ENCODE measurements around the gene FBLN2.
"Not testable (repeated sequence)": the region's sequence is repeated elsewhere in the genome, so short reads cannot be mapped to it uniquely, and the experiment has no call there.

The FBLN2 gene

GRCh38 chr3:13548696-13549622, at the start of gene FBLN2:
FBLN2 (plus strand) TSS chr3:13549125; CDS start chr3:13570356, 21,231 bp downstream.
- peak; percentile 64 for DNase-seq (ENCODE audit: low spot score)
- ChIA-PET POLR2A (ENCODE audit: low non-redundant PET) (interaction anchor here (0.6 to 1.1 kb wide), 2 partner anchors 41 to 269 kb away, joined by 3 read pairs; no protein-coding TSS in a partner anchor), CTCF (no interaction called here)
- peak within 1 kb of the TSS; percentile 79 for H3K27ac ChIP-seq
- TF ChIP-seq CTCF (conservative IDR thresholded peaks at IDR 0.05; ENCODE audit: low read depth) = no peak

- POLR2A ChIA-PET (ENCODE audit: low non-redundant PET); DNase-seq (ENCODE audit: low spot score): not testable (repeated sequence)
- H3K27ac ChIP-seq = peak overlapping the region; percentile 91
- CTCF ChIA-PET = interaction anchor here (2.9 kb wide), 1 partner anchor 149 kb away, joined by 10 read pairs; no protein-coding TSS in a partner anchor
Measured at GRCh38 chr3:13499246-13499645, 49.7 kb upstream of the FBLN2 start.

- ChIA-PET POLR2A (ENCODE audit: low non-redundant PET) (no interaction called here), CTCF (interaction anchor here (0.6 to 1.0 kb wide), 4 partner anchors 121 to 622 kb away, joined by 3 read pairs; no protein-coding TSS in a partner anchor)
- no peak for DNase-seq (ENCODE audit: low spot score)
Measured at GRCh38 chr3:13500133-13500885, 48.6 kb upstream of the FBLN2 start.

GRCh38 chr3:13501056-13501455, 47.9 kb upstream of the FBLN2 start:
- H3K27ac ChIP-seq = peak overlapping the region; percentile 91
- DNase-seq (ENCODE audit: low spot score) = no peak
- POLR2A ChIA-PET (ENCODE audit: low non-redundant PET) = no interaction called here
- CTCF ChIA-PET = interaction anchor here (0.6 kb wide), 1 partner anchor 621 kb away, joined by 3 read pairs; no protein-coding TSS in a partner anchor
- no peak for TF ChIP-seq CTCF (conservative IDR thresholded peaks at IDR 0.05; ENCODE audit: low read depth)

More at GRCh38 chr3:13500133-13500885, 48.6 kb upstream of the FBLN2 start:
- TF ChIP-seq CTCF (conservative IDR thresholded peaks at IDR 0.05; ENCODE audit: low read depth) = peak; percentile 23; the same call in 1 of the 2 replicates
- peak overlapping the region; percentile 91 for H3K27ac ChIP-seq

GRCh38 chr3:13501521-13501920, 47.4 kb upstream of the FBLN2 start:
- POLR2A ChIA-PET (ENCODE audit: low non-redundant PET) = no interaction called here
- CTCF ChIA-PET = no interaction called here
- no peak for DNase-seq (ENCODE audit: low spot score)
- peak overlapping the region; percentile 91 for H3K27ac ChIP-seq
- TF ChIP-seq CTCF (conservative IDR thresholded peaks at IDR 0.05; ENCODE audit: low read depth) = no peak

- H3K27ac ChIP-seq = peak overlapping the region; percentile 91
- ChIA-PET CTCF (no interaction called here), POLR2A (ENCODE audit: low non-redundant PET) (no interaction called here)
- DNase-seq (ENCODE audit: low spot score) = no peak
- TF ChIP-seq CTCF (conservative IDR thresholded peaks at IDR 0.05; ENCODE audit: low read depth) = no peak
Measured at GRCh38 chr3:13501958-13502790, 46.8 kb upstream of the FBLN2 start.

Data from RWPE1 (cell line).